ENCODE results near the gene TSPAN5. TPM values are rescaled to one million over a fixed set of nuclear protein-coding genes. Genes with fewer than 3 reads are reported as not detected.

The TSPAN5 gene
- total and polyA plus RNA-seq, 2 of the 4 experiments (the other 2 are of a cell fraction) = 64.8 to 79.6 TPM

DNA sequence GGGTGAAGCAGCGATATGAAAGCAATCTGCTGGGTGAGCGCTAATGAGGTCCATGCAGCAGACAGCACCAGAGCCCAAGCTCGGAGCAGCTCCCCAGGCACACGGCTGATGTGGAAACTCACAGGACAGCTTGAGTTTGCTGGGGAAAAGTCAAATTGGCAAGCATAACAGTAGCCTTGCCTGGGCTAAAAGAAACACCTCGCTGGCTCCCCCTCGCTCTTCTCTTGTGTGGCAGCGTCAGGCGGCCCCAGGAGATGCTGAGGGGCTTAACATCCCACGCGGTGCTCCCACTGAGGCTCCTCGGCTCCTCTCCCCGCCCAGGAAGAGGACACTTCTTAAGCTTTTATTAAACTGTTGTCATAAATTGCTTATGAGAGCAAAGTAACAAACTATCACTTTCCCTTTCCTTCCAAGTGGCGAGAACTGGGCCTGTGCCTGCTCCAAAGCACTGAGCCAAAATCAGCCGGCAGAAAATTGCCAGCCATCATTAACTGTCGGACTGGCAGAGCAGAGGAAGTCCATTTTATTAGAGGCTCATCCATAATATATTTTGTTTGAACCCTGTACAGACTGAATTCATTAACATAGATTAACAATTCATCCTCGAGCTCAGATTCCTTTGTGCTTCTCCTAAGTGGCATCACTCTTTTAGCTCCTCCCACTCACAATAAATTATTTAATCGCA, 111.4 kb downstream of the TSPAN5 start:
- H3K56ac ChIP-seq (ENCODE audit: extremely low read depth, insufficient read depth, low read length) = no peak overlapping the region; the same call in 1 of the 2 replicates
- H2AK9ac ChIP-seq (replicated peaks; ENCODE audit: low read depth, low read length, poor library complexity) = no peak overlapping the region
- H3K79me1 ChIP-seq (ENCODE audit: low read depth in 1 of 2, low read length in 2 of 2) = peaks cover 29 to 44% of the 10 kb centered on the region in 2 experiments
- DNase-seq (peak; percentile 54), ATAC-seq (ENCODE audit: low read depth) (peak; percentile 81)
- peak overlapping the region; percentile 26 for H3K4me3 ChIP-seq (ENCODE audit: insufficient read depth, low read depth, low read length)
- no TSS peak for BruUV-seq (replicated peaks)
- in situ Hi-C loops (cut with MboI; ENCODE audit: low sequenced_read_pairs) (no loop called here), intact Hi-C loops (cut with micrococcal nuclease) (loop anchor here (5.0 kb wide), 1 partner anchor 110 kb away; the partner anchor contains the start of gene TSPAN5), dilution Hi-C loops (cut with HindIII; ENCODE audit: low sequenced_read_pairs, unreplicated experiment) (no loop called here)
- H4K8ac ChIP-seq (ENCODE audit: low read depth in 2 of 2, low read length in 2 of 2) = peak overlapping the region in 1 of 2 experiments; percentile 73; a peak in 2 of 4 replicates
- H2AK5ac ChIP-seq (ENCODE audit: low read depth, low read length) = peak overlapping the region; percentile 37; the same call in 1 of the 2 replicates
- no peak overlapping the region; the same call in 1 of the 2 replicates for H3K18ac ChIP-seq (ENCODE audit: low read depth, low read length)
- peak overlapping the region; percentile 27; the same call in 1 of the 2 replicates for H4K91ac ChIP-seq (ENCODE audit: insufficient read depth, low read depth, low read length)
- H3K9me3 ChIP-seq (ENCODE audit: control insufficient read depth, insufficient read depth, low read length) = no peaks in the 10 kb centered on the region
- no peak overlapping the region for H2BK15ac ChIP-seq (ENCODE audit: low read depth, low read length)
- H3K27ac ChIP-seq (ENCODE audit: insufficient read depth, low read length) = peak overlapping the region; percentile 56
- no peaks in the 10 kb centered on the region; the same call in 1 of the 2 replicates for H3K36me3 ChIP-seq (ENCODE audit: control insufficient read depth, insufficient read depth, low read length)
- peak overlapping the region; percentile 64 for H2BK120ac ChIP-seq (ENCODE audit: low read depth, low read length)
- 20% methylated on average over 6 of the region's 17 CpGs; no CpG with 5 or more reads in 1 of the 2 experiments for WGBS, 2 experiments (ENCODE audit: extremely low coverage in 2 of 2, insufficient read length in 1 of 2)
- H3K4ac ChIP-seq (ENCODE audit: low read depth, low read length) = peak overlapping the region; percentile 63
- H4K20me1 ChIP-seq (ENCODE audit: insufficient read depth, low read length) = 0 out of 2 replicates have a peak, but pooled peaks cover 3% of the 10 kb centered on the region
- peak overlapping the region; percentile 75 for H3K23ac ChIP-seq (ENCODE audit: low read depth, low read length)
- no peak overlapping the region for H2BK5ac ChIP-seq (ENCODE audit: low read depth, low read length, poor library complexity, severe bottlenecking)
- no peak for TF ChIP-seq MAZ (IDR thresholded peaks at IDR 0.05; ENCODE audit: borderline replicate concordance, low read depth, low read length)
- no peak for TF ChIP-seq MXI1 (IDR thresholded peaks at IDR 0.05; ENCODE audit: borderline replicate concordance, low read depth, low read length)
- 0 out of 2 replicates have a peak, but pooled peaks have one; percentile 12 for TF ChIP-seq RAD21 (IDR thresholded peaks at IDR 0.05; ENCODE audit: low read length)
- no peak for TF ChIP-seq RCOR1 (IDR thresholded peaks at IDR 0.05; ENCODE audit: insufficient replicate concordance, low read length)
- TF ChIP-seq BHLHE40 (IDR thresholded peaks at IDR 0.05; ENCODE audit: low read depth, low read length) = no peak
- TF ChIP-seq NFE2L2 (IDR thresholded peaks at IDR 0.05; ENCODE audit: low read depth, low read length) = no peak
- no peak for TF ChIP-seq FOS (IDR thresholded peaks at IDR 0.05; ENCODE audit: low read depth, low read length)
- H4K5ac ChIP-seq (ENCODE audit: low read depth, low read length) = no peak overlapping the region; the same call in 1 of the 2 replicates
- ChIA-PET POLR2A (ENCODE audit: unreplicated experiment) (no interaction called here), CTCF (no interaction called here)
- H3K9ac ChIP-seq (ENCODE audit: low read depth, low read length) = peak overlapping the region; percentile 15
- H3K9me1 ChIP-seq (ENCODE audit: insufficient read depth, low read length) = peaks cover 3% of the 10 kb centered on the region
- H3K4me2 ChIP-seq (ENCODE audit: low read depth, low read length) = peak overlapping the region; percentile 81
- H3K4me1 ChIP-seq (ENCODE audit: control insufficient read depth, insufficient read depth, low read length) = no peaks in the 10 kb centered on the region; the same call in 1 of the 2 replicates
- H3K14ac ChIP-seq (replicated peaks; ENCODE audit: low read depth, low read length) = peak overlapping the region; percentile 53
- H2AFZ ChIP-seq (replicated peaks; ENCODE audit: low read length, poor library complexity) = peak overlapping the region; percentile 79
- H3K27me3 ChIP-seq (ENCODE audit: control insufficient read depth, insufficient read depth, low read length) = no peaks in the 10 kb centered on the region
- H2BK20ac ChIP-seq (ENCODE audit: low read depth, low read length) = peak overlapping the region; percentile 2; the same call in 1 of the 2 replicates

Measured in IMR-90 (cell line).